K562 (cell line): ENCODE results near the gene DALRD3. TPM values are rescaled to one million over a fixed set of nuclear protein-coding genes. Genes with fewer than 3 reads are reported as not detected.

Source experiments
- ATAC-seq: fragments of 200-7000 bp; cut with Tn5 transposase; 3 replicates; pipeline ENCODE4 v1.9.1; 2020; ENCODE audit warnings: moderate library complexity
- BruUV-seq: library from RNA; stranded (reverse); fragments of 400-500 nt; replicated peaks from 2 replicates; lab custom pipeline; 2021; lab: Mats Ljungman, UMichigan
- CTCF ChIA-PET: fragments of 300-600 bp; formaldehyde crosslinking; extraction: SDS; loops from one replicate; lab custom pipeline; 2021; ENCODE audit warnings: low intra/inter-chr PET ratio; lab: Yijun Ruan, JAX
- POLR2A ChIA-PET: fragments of 300-600, 350-650 bp; sonication (Branson Sonifier 250); formaldehyde crosslinking; extraction: SDS; loops from one replicate; lab custom pipeline; 2021; ENCODE audit warnings: antibody characterized with exemption, inconsistent platforms; lab: Yijun Ruan, JAX
- DNase-seq, 4 experiments: peaks; one replicate each; pipeline versions ENCODE4 v3.0.0 to v3.0.0-alpha.2; 2011 to 2018; ENCODE audit warnings: low spot score in 3 of 4, mixed read lengths in 3 of 4; ENCODE audit errors: extremely low read depth in 1 of 4
- FAIRE-seq: peaks from 2 replicates; lab custom pipeline; 2011; peaks lifted over from hg19 to GRCh38; lab: Jason Lieb, UNC
- H2AFZ ChIP-seq: 2 replicates; pipeline ENCODE4 v1.6.0; 2011; ENCODE audit warnings: low read depth, low read length, control low read depth, inconsistent platforms
- H3K27ac ChIP-seq: fragments of 200-600 bp; 3 replicates; pipeline ENCODE4 v1.8.0; 2011; ENCODE audit warnings: low read depth, mild to moderate bottlenecking, control low read depth, inconsistent platforms, low read length, moderate library complexity, mixed read lengths; ENCODE audit errors: extremely low read depth
- H3K27me3 ChIP-seq, 2 experiments: fragments of 300-600 bp in 1 of 2; 2 replicates in 1 of 2; 3 replicates in 1 of 2; pipeline versions ENCODE4 v1.6.0 to v1.8.0; 2011; ENCODE audit warnings: inconsistent platforms in 2 of 2, low read length in 2 of 2, mild to moderate bottlenecking in 1 of 2, mixed read lengths in 1 of 2, moderate library complexity in 1 of 2; ENCODE audit not compliant: control insufficient read depth in 2 of 2, insufficient read depth in 2 of 2
- H3K36me3 ChIP-seq: fragments of 300-600 bp; 3 replicates; pipeline ENCODE4 v1.8.0; 2011; ENCODE audit warnings: mild to moderate bottlenecking, low read length, inconsistent platforms; ENCODE audit not compliant: control insufficient read depth, insufficient read depth
- H3K4me1 ChIP-seq, 2 experiments: fragments of 200-600 bp in 1 of 2; replicated peaks in 1 of 2; 2 replicates in 1 of 2; 3 replicates in 1 of 2; pipeline versions ENCODE4 v1.5.1 to v1.8.0; 2011; ENCODE audit warnings: inconsistent platforms in 2 of 2, low read length in 2 of 2, mild to moderate bottlenecking in 1 of 2, mixed read lengths in 1 of 2, moderate library complexity in 1 of 2; ENCODE audit not compliant: control insufficient read depth in 2 of 2, insufficient read depth in 2 of 2
- H3K4me2 ChIP-seq: 2 replicates; pipeline ENCODE4 v1.6.1; 2011; ENCODE audit warnings: low read length, control low read depth, inconsistent platforms, mixed read lengths; ENCODE audit not compliant: insufficient read depth
- H3K4me3 ChIP-seq: fragments of 200-600 bp; sonication (generic), shearing (Covaris generic); 2 replicates; pipeline ENCODE4 v1.5.1; 2016; ENCODE audit warnings: control low read depth, inconsistent platforms
- H3K79me2 ChIP-seq: fragments of 200-600 bp; 3 replicates; pipeline ENCODE4 v1.8.0; 2011; ENCODE audit warnings: low read length, inconsistent platforms; ENCODE audit not compliant: control insufficient read depth, insufficient read depth
- H3K9ac ChIP-seq, 2 experiments: 2 replicates each; pipeline versions ENCODE4 v1.6.0 to v1.6.1; 2011; ENCODE audit warnings: low read depth in 2 of 2, low read length in 2 of 2, control low read depth in 1 of 2, inconsistent platforms in 1 of 2, mild to moderate bottlenecking in 1 of 2, mixed read lengths in 1 of 2; ENCODE audit not compliant: insufficient read depth in 1 of 2
- H3K9me1 ChIP-seq: one replicate; pipeline ENCODE4 v1.6.0; 2011; ENCODE audit warnings: inconsistent platforms, mild to moderate bottlenecking, low read length, moderate library complexity; ENCODE audit not compliant: control insufficient read depth, insufficient read depth
- H3K9me3 ChIP-seq: replicated peaks from 2 replicates; pipeline ENCODE4 v1.5.1; 2011; ENCODE audit warnings: low read depth, low read length, inconsistent platforms; ENCODE audit not compliant: control insufficient read depth, insufficient read depth
- H4K20me1 ChIP-seq: replicated peaks from 2 replicates; pipeline ENCODE4 v1.6.1; 2011; ENCODE audit warnings: low read length, inconsistent platforms, mixed read lengths; ENCODE audit not compliant: control insufficient read depth, insufficient read depth
- GTF2E2 ChIP-seq: fragments of 200-800 bp; sonication (Bioruptor generic); IDR thresholded peaks from 2 replicates; pipeline ENCODE4 v1.6.1; 2016; ENCODE audit warnings: missing genetic modification characterization, missing compliant biosample characterization
- IRF2 ChIP-seq: sonication (generic); formaldehyde crosslinking; IDR thresholded peaks from 2 replicates; pipeline ENCODE4 v1.8.1; 2022; ENCODE audit warnings: mild to moderate bottlenecking, missing genetic modification reagents
- KLF16 ChIP-seq: IDR thresholded peaks from 2 replicates; pipeline ENCODE4 v1.6.1; 2016; ENCODE audit warnings: antibody characterized with exemption
- L3MBTL2 ChIP-seq: fragments of 450-650 bp; IDR thresholded peaks from 2 replicates; pipeline ENCODE4 v1.6.1; 2016; ENCODE audit warnings: mild to moderate bottlenecking, moderate library complexity
- POLR2A ChIP-seq: fragments of 450-650 bp; conservative IDR thresholded peaks from 2 replicates; pipeline ENCODE4 v1.6.1; 2016
- POLR2G ChIP-seq: fragments of 200-400 bp; formaldehyde crosslinking; IDR thresholded peaks from 2 replicates; pipeline ENCODE4 v1.6.1; 2017; ENCODE audit warnings: low read depth, mild to moderate bottlenecking, antibody characterized with exemption, low read length, moderate library complexity
- TCF3 ChIP-seq: sonication (generic); formaldehyde crosslinking; IDR thresholded peaks from 2 replicates; pipeline ENCODE4 v1.4.0; 2020; ENCODE audit warnings: mild to moderate bottlenecking, missing genetic modification reagents
- ZNF644 ChIP-seq: fragments of 200-800 bp; sonication (Bioruptor generic); IDR thresholded peaks from 2 replicates; pipeline ENCODE4 v1.6.1; 2016; ENCODE audit warnings: low read depth, missing genetic modification characterization, missing compliant biosample characterization
- ZNF766 ChIP-seq: fragments of 200-800 bp; sonication (Bioruptor generic); conservative IDR thresholded peaks from 2 replicates; pipeline ENCODE4 v1.6.1; 2016; ENCODE audit warnings: missing genetic modification characterization, missing compliant biosample characterization
- WGBS: fragments of 100-300 bp; shearing (Covaris generic); methylation state at CpG from one replicate; pipeline ENCODE4 v1.1.6; 2016; ENCODE audit warnings: low coverage, mixed read lengths; ENCODE audit not compliant: insufficient coverage; ENCODE audit errors: missing lambda C conversion rate; 5-methylcytosine and 5-hydroxymethylcytosine counted together
- in situ Hi-C: fragments of 300-500 bp; cut with MboI; formaldehyde crosslinking; loops from 4 replicates; pipeline ENCODE4 v1.15.0; 2018; ENCODE audit warnings: inconsistent platforms, mixed read lengths
- intact Hi-C: fragments of 100-400 bp; cut with micrococcal nuclease; formaldehyde crosslinking; loops from 2 replicates; pipeline ENCODE4 v1.14.2; 2022
- polyA plus RNA-seq, 8 experiments: library from polyadenylated mRNA; depleted of rRNA in 4 of 8; stranded (reverse) in 5 of 8; unstranded in 3 of 8; fragments of >200 nt; fragmentation: Nextera tagmentation in 2 of 8; fragmentation: Illumina TruSeq in 1 of 8; extraction: Ambion mirVana in 2 of 8; extraction: Trizol in 1 of 8; gene quantifications; 2 replicates each; pipeline versions ENCODE4 v1.2.1 to v1.2.3, GENCODE V29; 2011 to 2014; ENCODE audit warnings: inconsistent platforms in 1 of 8, missing spikeins in 1 of 8
- total RNA-seq, 7 experiments: library from RNA; depleted of rRNA in 6 of 7; stranded (reverse); fragments of >200 nt in 6 of 7; fragmentation: Illumina TruSeq in 2 of 7; extraction: Trizol in 2 of 7; gene quantifications; 2 replicates each; pipeline versions ENCODE4 v1.2.1 to v1.2.3, GENCODE V29; 2011 to 2021; ENCODE audit warnings: low replicate concordance in 1 of 7

The DALRD3 gene
- total and polyA plus RNA-seq, 9 of the 15 experiments (the other 6 are each of a cell fraction or from before 2014, with no cell fraction given): 6.6 to 31.3 (median 14.4) TPM

- H4K20me1 ChIP-seq: peaks cover 20% of the 10 kb centered on the region; the same call in 1 of the 2 replicates
- BruUV-seq: no TSS peak
- H3K4me3 ChIP-seq: no peak overlapping the region
- FAIRE-seq: no peak
- H3K79me2 ChIP-seq: peaks cover 54% of the 10 kb centered on the region
- H3K9me1 ChIP-seq: peaks cover 8% of the 10 kb centered on the region
- intact Hi-C loops: no loop called here
- no peak overlapping the region for H2AFZ ChIP-seq
- H3K27me3 ChIP-seq: no peaks in the 10 kb centered on the region
- H3K27ac ChIP-seq: no peak overlapping the region
- peaks cover 8 to 46% of the 10 kb centered on the region in 2 experiments; a peak in 4 of 5 replicates for H3K4me1 ChIP-seq
- ChIA-PET POLR2A (interaction anchor here (0.8 to 8.4 kb wide), 4 partner anchors 9 to 154 kb away, joined by 3 to 104 read pairs (median 5); partner anchors contain the start of genes IMPDH2 and WDR6), CTCF (no interaction called here)
- H3K9ac ChIP-seq: peak overlapping the region; percentile 50 to 53; a peak in 3 of 4 replicates
- ATAC-seq: no peak
- no peak for TF ChIP-seq TCF3 (CRISPR knock-in tag)
- TF ChIP-seq IRF2: no peak
- no peak for TF ChIP-seq L3MBTL2
- no peak for TF ChIP-seq GTF2E2 (tag)
- no peak for TF ChIP-seq KLF16
- peak; percentile 42 for TF ChIP-seq POLR2A
- no peak for TF ChIP-seq ZNF644 (tag)
- TF ChIP-seq POLR2G: peak; percentile 43; the same call in 1 of the 2 replicates
- no peak for TF ChIP-seq ZNF766 (CRISPR knock-in tag)
- 71% methylated on average over 6 of the region's 6 CpGs for WGBS
- peaks cover 49% of the 10 kb centered on the region; the same call in 2 of the 3 replicates for H3K36me3 ChIP-seq
- no peak for DNase-seq
- in situ Hi-C loops: no loop called here
- H3K4me2 ChIP-seq: peak overlapping the region; percentile 92
- no peaks in the 10 kb centered on the region for H3K9me3 ChIP-seq
These were observed 1.8 kb downstream of the DALRD3 start for GRCh38 chr3:49016414-49017228.
